Measurements from ENCODE around the gene KRT16. TPM values are rescaled to one million over a fixed set of nuclear protein-coding genes. Genes with fewer than 3 reads are reported as not detected.

Gene KRT16
- total and polyA plus RNA-seq, 2 of the 8 experiments (the other 6 are each of a cell fraction or from before 2014, with no cell fraction given) = not detected

- no peak overlapping the region for H2AK5ac ChIP-seq (ENCODE audit: low read depth, low read length)
- no peaks in the 10 kb centered on the region for H3K23me2 ChIP-seq (ENCODE audit: low read depth, low read length)
- ChIA-PET CTCF (ENCODE audit: partially characterized antibody) (interaction anchor here (1.0 to 5.4 kb wide), 10 partner anchors 9 to 85 kb away, joined by 3 to 46 read pairs (median 10); partner anchors contain the start of gene KRT9), POLR2A (ENCODE audit: partially characterized antibody) (interaction anchor here (0.9 to 1.7 kb wide), 3 partner anchors 31 to 107 kb away, joined by 3 to 5 read pairs (median 3); no protein-coding TSS in a partner anchor)
- no peak overlapping the region for H3K56ac ChIP-seq (replicated peaks; ENCODE audit: insufficient read length, low read depth, low read length)
- H3K4ac ChIP-seq (replicated peaks; ENCODE audit: insufficient read length, low read depth, low read length) = no peak overlapping the region
- no peak overlapping the region for H3K14ac ChIP-seq (ENCODE audit: insufficient read length)
- FAIRE-seq (no peak), DNase-seq (ENCODE audit: low read depth in 1 of 2, low spot score in 2 of 2) (no peak)
- H3K4me1 ChIP-seq (replicated peaks in 1 of 4; ENCODE audit: control insufficient read depth in 3 of 4, insufficient read depth in 4 of 4, low read length in 3 of 4) = peaks cover 0 to 4% (median 2%) of the 10 kb centered on the region in 4 experiments; a peak in 3 of 7 replicates
- WGBS, 2 experiments (ENCODE audit: extremely low coverage in 1 of 2, insufficient coverage in 1 of 2, insufficient read length in 1 of 2, insufficient replicate concordance in 2 of 2, low coverage in 1 of 2, low lambda C conversion rate in 2 of 2, missing lambda C conversion rate in 1 of 2) = 91% methylated on average over 1 of the region's 1 CpG; no CpG with 5 or more reads in 1 of the 2 experiments
- H3K27me3 ChIP-seq (replicated peaks in 1 of 4; ENCODE audit: control insufficient read depth in 3 of 4, extremely low read depth in 1 of 4, insufficient read depth in 3 of 4, low read length in 3 of 4) = peaks cover 0 to 2% (median 0%) of the 10 kb centered on the region in 4 experiments; a peak in 1 of 7 replicates
- no peak overlapping the region for H3K4me3 ChIP-seq (ENCODE audit: extremely low read depth in 1 of 4, insufficient read depth in 2 of 4, low read depth in 3 of 4, low read length in 4 of 4)
- H2BK20ac ChIP-seq (ENCODE audit: low read length) = no peak overlapping the region
- no peaks in the 10 kb centered on the region for H3K79me2 ChIP-seq (ENCODE audit: control insufficient read depth in 1 of 2, insufficient read depth in 2 of 2, low read length in 2 of 2)
- no peak overlapping the region for H4K5ac ChIP-seq (ENCODE audit: insufficient read length, low read depth, low read length)
- H3K18ac ChIP-seq (ENCODE audit: extremely low read depth, low read length) = no peak overlapping the region
- H2BK15ac ChIP-seq (ENCODE audit: low read length) = no peak overlapping the region; the same call in 1 of the 2 replicates
- H3K27ac ChIP-seq (ENCODE audit: low read depth, low read length) = no peak overlapping the region
- no peaks in the 10 kb centered on the region for H3K9me3 ChIP-seq (ENCODE audit: insufficient read depth in 2 of 2, low read depth in 1 of 2, low read length in 1 of 2)
- no peak overlapping the region for H2BK120ac ChIP-seq (replicated peaks; ENCODE audit: low read depth, low read length)
- H3K4me2 ChIP-seq (ENCODE audit: insufficient read depth in 1 of 2, low read depth in 2 of 2, low read length in 2 of 2) = no peak overlapping the region
- H3K36me3 ChIP-seq (ENCODE audit: control insufficient read depth in 2 of 4, insufficient read depth in 4 of 4, low read length in 3 of 4) = no peaks in the 10 kb centered on the region
- H3K9ac ChIP-seq (replicated peaks in 1 of 4; ENCODE audit: extremely low read depth in 1 of 4, low read depth in 3 of 4, low read length in 3 of 4) = no peak overlapping the region
- no peak overlapping the region for H4K91ac ChIP-seq (replicated peaks; ENCODE audit: insufficient read length, low read length)
- no peak overlapping the region for H2AFZ ChIP-seq (ENCODE audit: low read length)
- H4K20me1 ChIP-seq (replicated peaks in 1 of 2; ENCODE audit: control insufficient read depth in 1 of 2, insufficient read depth in 2 of 2, low read length in 2 of 2) = no peaks in the 10 kb centered on the region
- H2BK5ac ChIP-seq (ENCODE audit: low read depth, low read length) = no peak overlapping the region
- H3K79me1 ChIP-seq (ENCODE audit: low read depth, low read length) = no peaks in the 10 kb centered on the region
- H3K23ac ChIP-seq (ENCODE audit: insufficient read length) = no peak overlapping the region
- no peak overlapping the region for H4K8ac ChIP-seq (ENCODE audit: extremely low read depth, insufficient read depth, low read length)
- H2BK12ac ChIP-seq (ENCODE audit: low read depth, low read length) = no peak overlapping the region
- TF ChIP-seq SIX5 (IDR thresholded peaks at IDR 0.05; ENCODE audit: low read depth, low read length) (no peak), TEAD4 (IDR thresholded peaks at IDR 0.05; ENCODE audit: low read depth, low read length) (no peak), SP2 (IDR thresholded peaks at IDR 0.05; ENCODE audit: low read length) (no peak)
Measured at GRCh38 chr17:41580687-41581365, 31.7 kb downstream of the KRT16 start.

All from H1 (cell line).